HG03469 (cell line): ENCODE data around the gene MROH8.
A peak's percentile ranks its signal among the peaks of the same experiment; 100 is the strongest.

Source experiments
- ATAC-seq: cut with Tn5 transposase; IDR thresholded peaks from one replicate; pipeline ENCODE4 v1.9.1; 2021; ENCODE audit warnings: mild to moderate bottlenecking, moderate library complexity, moderate number of reproducible peaks; ENCODE audit not compliant: unreplicated experiment

Gene MROH8

DNA sequence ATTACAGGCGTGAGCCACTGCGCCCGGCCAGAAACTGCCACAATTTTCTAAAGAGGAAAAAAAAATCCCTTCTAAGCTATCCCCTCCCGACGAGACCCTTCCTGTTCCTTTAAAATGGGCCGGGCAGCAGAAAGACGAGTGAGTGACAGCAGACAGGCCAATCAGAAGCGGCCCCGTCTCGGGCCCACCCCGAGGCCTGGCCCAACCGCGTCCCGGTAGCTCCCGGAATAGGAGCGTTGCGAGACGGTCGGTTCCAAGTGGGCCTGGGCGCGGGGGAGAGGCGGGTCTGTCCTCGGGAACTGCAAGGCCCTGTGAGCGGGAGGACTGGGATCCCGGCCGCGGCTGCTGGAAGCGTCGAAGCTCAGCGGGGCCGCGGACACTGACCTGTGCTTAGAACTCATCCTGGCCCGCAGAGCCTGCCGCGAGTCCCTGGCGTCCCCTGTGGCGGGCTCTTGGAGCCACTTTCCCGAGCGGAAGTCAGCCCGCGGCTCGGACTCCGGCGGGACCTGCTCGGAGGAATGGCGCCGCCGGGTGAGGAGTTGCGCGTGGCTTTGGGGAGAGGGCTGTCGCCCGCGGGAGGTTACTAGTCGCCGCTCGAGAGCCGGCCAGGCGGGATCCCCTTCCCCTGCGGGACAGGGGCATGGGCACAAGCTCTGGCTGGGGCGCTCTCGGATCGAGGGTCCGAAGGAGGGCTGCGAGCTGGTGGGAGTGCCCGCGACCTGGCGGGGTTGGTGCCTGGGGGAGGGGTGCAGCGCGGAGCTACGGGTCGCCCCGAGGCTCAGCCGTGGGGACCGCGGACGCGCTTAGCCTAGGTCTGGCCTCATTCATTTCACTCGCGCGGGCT lies at the start of gene MROH8, which contains the start of gene RPN2:
TSS of gene MROH8 (minus strand) at position 710 of the 844 bp plus-strand sequence.
TSS of gene RPN2 (plus strand) at position 492 of the 844 bp plus-strand sequence. CDS start at position 519, 27 bp downstream.
- ATAC-seq = peak; percentile 78

- ATAC-seq = no peak
These were observed 49.3 kb upstream of the MROH8 start for GRCh38 chr20:37228656-37229055.

DNA sequence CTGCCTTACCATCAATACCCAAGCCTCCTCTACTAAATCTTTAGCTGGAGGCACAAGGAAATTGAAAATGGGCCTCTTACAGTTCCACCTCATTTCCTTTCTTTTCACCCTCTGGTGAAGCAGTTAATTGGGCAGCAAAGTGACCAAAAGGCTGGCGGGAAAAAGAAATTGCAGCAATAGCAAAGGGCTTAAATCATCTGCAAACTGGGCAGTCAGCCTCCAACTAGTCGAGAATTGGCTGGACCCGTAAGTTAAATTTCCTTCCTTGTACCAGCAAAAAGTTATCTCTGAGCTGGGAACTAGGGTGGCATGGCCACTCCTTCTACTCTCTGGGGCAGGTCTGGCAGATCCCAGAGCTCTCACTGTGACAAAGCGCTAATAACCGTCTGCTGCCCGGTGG lies 48.7 kb upstream of the MROH8 start:
- ATAC-seq = no peak

GRCh38 chr20:37226889-37227288 lies 47.5 kb upstream of the MROH8 start:
- no peak for ATAC-seq

DNA sequence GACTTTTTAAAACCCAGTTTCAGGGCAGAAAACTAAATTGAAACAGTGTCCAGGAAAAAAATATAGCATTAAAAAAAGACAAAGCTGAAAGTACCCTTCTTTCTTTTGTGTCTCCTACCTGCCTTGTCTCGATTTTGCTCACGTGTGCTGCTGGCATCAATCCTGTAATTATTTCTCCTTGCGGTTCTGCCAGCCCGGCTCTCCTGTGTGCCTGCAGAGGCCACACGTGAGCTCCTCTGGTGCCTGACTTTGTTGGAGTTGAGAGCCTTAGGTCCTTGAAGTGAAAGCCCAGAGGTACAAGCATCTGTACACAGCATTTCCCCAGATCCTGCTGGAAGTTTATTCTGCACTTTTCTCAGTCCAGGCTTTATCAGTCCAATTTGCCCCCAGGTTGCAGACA lies 45.8 kb upstream of the MROH8 start:
- ATAC-seq = no peak

- ATAC-seq = no peak
These were observed 43.7 kb upstream of the MROH8 start for GRCh38 chr20:37223053-37223452.

GRCh38 chr20:37222086-37222485 lies 42.7 kb upstream of the MROH8 start:
- ATAC-seq = no peak

DNA sequence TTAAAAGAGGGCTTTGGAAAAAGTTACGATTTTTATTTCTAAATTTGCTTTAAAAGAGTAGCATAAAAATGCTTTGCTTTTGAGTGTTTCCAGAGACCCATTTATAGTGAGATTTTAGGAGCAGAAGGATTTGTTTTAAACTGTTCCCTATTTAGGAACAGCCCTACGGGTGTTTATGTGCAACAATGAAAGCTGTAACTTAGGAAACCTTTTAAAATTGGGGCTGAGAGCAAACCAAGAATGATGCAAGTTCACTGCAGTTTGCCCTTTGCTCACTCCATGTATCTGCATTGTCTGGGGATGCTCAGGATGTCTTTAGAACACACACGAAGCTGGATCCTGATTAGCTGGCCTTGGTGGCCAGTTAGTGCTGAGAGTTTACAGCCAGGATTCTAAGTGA lies 41.4 kb upstream of the MROH8 start:
- no peak for ATAC-seq

- ATAC-seq = no peak
These were observed 40.7 kb upstream of the MROH8 start for GRCh38 chr20:37219751-37220668.

- no peak for ATAC-seq
These were observed 39.6 kb upstream of the MROH8 start for GRCh38 chr20:37218976-37219375.

GRCh38 chr20:37218441-37218840 lies 39.1 kb upstream of the MROH8 start:
- ATAC-seq = no peak

- no peak for ATAC-seq
These were observed 30.4 kb upstream of the MROH8 start for GRCh38 chr20:37209661-37210314.

DNA sequence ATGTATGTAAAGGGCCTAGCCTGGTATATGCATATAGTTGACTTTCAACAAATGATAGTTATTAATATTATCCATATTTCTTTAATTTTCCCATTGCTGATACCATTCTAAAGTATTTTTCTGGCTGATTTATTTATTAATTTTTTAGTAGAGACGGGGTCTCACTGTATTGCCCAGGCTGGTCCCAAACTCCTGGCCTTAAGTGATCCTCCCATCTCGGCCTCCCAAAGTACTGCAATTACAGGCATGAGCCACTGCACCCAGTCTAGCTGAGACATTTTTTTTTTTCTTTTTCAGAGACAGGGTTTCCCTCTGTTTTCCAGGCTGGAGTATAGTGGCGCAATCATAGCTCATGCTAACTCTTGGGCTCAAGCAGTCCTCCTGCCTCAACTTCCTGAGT lies 29.8 kb upstream of the MROH8 start:
- ATAC-seq = no peak

DNA sequence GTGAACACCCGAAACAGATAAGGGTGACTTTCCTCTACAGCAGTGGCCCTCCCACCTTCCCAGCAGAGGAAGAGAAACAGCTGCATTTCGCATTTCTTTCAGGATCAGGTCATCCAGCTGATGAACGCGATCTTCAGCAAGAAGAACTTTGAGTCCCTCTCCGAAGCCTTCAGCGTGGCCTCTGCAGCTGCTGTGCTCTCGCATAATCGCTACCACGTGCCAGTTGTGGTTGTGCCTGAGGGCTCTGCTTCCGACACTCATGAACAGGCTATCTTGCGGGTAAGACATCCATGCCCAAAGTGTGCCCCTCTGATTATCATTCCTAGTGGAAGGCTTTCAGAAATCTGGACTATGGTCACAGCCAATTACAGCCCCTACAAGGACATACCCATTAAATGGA lies 27.8 kb upstream of the MROH8 start:
- ATAC-seq = no peak

- ATAC-seq = no peak
These were observed 26.4 kb upstream of the MROH8 start for GRCh38 chr20:37205794-37206193.

DNA sequence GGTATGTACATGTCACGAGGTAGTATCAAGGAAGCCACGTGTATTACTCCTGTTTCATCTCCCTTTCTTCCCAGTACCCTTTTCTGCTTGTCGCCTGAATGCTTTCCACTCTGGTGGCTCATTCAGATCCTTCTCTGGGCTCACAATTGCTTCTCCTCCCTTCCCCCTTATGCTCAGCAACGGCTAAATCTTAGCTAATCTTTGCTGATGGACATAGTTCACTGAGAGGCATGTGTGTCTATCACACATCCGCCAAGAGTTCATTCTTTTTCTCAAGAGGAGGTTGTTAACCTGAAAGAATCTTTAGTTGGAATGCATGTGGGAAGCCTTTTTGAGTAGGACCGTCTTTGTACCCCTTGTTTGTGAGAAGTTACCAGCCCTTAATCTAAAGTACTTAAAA lies 25.8 kb upstream of the MROH8 start:
- no peak for ATAC-seq

GRCh38 chr20:37204056-37204455 lies 24.7 kb upstream of the MROH8 start:
- ATAC-seq = no peak

GRCh38 chr20:37202267-37202943 lies 23.1 kb upstream of the MROH8 start:
- ATAC-seq = no peak

GRCh38 chr20:37201827-37202162 lies 22.4 kb upstream of the MROH8 start:
- no peak for ATAC-seq

DNA sequence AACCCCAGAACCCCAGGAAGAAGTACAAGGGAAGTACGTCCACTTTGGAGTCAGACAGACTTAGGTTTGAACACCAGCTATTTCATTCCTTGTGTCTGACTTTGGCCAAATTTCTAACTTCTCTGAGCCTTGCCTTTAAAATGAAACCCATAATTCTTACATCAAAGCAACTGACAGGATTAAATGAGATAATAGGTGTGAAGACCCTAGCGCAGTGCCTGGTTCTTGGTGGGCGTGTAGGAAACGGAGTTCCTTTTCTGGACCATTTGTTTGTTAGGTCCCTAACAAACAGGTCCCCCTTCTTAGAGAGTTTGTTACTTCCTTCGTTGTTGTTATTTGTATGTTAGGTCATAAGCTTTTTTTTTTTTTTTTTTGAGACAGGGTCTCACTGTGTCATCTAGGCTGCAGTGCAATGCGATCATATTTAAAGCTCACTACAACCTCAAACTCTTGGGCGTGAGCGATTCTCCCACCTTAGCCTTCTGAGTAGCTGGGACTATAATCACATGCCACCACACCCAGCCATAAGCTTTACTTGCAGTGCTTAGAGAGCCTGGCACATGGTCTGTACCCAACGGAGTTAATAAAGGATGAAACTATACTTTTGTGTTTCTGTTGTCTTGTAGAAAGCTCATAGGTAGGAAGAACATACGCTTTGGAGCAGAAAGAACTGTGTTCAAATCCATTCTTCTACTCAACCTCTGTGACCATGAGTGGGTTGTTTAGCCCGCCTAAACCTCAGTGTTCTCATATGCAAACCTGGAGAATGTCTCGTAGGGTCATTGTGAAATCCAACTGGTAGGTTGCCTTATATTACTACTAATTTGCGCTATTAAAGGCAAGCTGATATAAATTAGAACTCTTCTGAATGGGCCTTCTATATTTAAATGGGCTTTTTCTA lies 21.8 kb upstream of the MROH8 start:
- no peak for ATAC-seq
